GM18505 (cell line): ENCODE results near the gene S100A12.

ENCODE experiments used
- ATAC-seq: cut with Tn5 transposase; IDR thresholded peaks from one replicate; pipeline ENCODE4 v1.9.1; 2021; ENCODE audit not compliant: unreplicated experiment
- POLR2A ChIP-seq: IDR thresholded peaks from 4 replicates; pipeline ENCODE4 v1.6.1; 2011; ENCODE audit warnings: borderline replicate concordance; ENCODE audit not compliant: insufficient read depth, insufficient read length; ENCODE audit errors: extremely low read depth

The S100A12 gene

DNA sequence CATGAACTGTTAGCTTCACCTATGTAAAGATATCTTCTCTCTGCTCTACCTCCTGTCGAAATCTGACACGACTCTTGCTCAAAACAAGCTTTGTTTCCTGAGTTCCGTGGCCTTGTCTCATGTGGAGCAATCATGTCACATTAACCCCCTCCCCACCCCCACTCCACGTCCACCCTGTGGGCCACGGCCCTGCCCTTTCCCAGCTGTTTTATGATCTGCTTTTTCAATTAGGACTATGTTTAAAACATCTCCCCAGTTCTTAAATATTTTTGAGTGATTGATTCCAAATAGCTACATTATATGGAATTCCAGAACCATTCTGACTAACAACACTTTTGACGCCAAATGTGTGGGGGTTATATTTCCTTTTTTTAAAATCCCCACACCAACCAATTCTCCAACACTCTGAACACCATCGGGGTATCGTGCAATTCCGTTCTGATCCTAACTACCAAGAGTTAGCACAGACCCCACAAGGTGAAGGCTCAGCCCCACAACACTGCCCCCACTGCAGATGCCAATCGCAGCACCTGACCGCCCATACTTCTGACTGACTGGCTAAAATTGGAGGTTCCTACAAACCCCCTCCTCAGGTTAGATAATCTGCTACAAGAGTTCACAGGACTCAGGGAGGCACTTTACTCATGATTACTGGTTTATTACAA is 28.1 kb upstream of the S100A12 start:
- TF ChIP-seq POLR2A: no peak
- no peak for ATAC-seq

DNA sequence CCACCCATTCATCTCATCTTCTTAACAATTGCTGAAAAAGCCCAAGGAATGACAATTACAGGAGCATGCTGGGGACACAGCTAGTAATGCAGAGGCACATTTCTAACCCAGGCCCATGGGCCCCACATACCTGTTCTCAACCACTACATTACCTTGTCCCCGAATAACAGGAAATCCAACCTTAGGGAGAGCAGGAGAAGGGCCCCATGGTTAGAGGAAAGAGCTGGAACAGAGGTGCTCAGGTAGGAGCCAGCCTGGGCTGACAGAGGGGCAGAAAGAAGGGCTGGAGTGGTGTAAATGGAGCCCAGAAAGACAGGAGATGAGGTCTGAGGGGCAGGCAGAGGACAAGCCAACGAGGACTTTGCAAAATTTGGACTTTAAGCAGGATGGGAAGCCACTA is 26.8 kb upstream of the S100A12 start:
- no peak for ATAC-seq

DNA sequence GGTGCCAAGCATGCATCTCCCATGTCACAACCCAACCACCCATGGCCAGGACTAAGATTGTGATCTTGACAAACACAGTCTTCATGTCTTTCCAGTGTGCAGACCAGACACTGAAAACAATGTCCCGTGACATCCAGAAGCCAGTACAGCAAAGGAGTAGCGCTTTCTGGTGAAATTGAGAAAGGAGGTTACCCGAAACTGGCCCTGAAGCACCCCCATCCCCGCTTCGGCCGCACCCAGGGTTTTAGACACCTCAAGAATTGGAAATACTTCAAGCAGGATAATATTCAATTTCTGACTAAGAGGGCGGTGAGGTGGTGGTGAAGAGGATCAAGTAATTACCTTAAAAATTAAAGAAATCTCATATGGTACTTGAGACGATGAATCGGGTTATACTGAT is 26.0 kb upstream of the S100A12 start:
- no peak for TF ChIP-seq POLR2A
- no peak for ATAC-seq

More for the DNA sequence above, 26.8 kb upstream of the S100A12 start:
- TF ChIP-seq POLR2A: no peak

DNA sequence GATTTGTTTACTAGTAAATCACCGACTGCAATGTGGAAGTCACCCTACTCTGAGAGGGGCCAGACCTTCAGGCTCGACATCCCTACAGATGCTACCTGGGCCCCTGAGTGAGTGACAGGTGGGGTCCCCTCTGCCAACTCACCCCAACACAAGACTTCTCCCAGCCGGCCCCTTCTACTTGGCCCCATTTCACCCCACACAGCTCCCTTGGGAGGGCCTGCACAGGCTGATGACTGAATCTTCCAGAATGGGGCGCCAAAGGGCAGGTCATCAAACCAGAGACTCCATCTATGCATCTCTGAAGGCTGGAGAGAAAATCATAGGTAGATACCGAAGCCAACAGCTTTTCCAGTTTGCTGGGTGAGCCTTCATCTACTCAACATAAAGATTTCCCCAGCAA is 24.8 kb upstream of the S100A12 start:
- no peak for TF ChIP-seq POLR2A
- no peak for ATAC-seq

DNA sequence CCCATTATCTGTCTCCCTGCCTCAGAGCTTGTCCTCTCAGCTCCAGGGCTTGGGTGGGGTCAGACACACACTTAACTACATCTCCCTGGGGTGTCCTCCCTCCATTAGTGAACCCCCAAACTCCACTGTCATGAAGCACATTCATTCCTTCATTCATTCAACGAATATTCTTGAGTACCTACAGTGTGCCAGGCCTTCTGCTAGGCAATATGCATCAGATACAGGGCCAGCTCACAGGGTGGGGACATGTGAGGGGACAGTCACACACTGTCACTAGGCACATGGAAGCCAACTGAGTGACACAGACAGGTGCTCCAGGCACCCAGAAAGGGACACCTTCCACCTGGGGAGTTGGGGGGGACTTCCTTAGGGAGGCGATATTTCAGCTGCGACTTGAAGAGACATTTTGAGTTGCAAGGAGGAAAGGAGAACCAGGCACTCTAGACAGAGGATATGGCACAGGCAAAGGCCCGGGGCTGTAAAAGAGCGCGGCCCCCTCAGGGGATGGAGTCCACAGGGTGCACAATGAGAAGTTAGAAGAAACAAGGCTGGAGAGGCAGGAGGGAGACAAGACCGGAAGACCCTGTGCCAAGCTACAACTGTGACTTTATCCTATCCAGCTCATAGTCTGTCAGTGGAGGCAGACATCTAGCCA is 24.1 kb upstream of the S100A12 start:
- no peak for ATAC-seq
- no peak for TF ChIP-seq POLR2A

DNA sequence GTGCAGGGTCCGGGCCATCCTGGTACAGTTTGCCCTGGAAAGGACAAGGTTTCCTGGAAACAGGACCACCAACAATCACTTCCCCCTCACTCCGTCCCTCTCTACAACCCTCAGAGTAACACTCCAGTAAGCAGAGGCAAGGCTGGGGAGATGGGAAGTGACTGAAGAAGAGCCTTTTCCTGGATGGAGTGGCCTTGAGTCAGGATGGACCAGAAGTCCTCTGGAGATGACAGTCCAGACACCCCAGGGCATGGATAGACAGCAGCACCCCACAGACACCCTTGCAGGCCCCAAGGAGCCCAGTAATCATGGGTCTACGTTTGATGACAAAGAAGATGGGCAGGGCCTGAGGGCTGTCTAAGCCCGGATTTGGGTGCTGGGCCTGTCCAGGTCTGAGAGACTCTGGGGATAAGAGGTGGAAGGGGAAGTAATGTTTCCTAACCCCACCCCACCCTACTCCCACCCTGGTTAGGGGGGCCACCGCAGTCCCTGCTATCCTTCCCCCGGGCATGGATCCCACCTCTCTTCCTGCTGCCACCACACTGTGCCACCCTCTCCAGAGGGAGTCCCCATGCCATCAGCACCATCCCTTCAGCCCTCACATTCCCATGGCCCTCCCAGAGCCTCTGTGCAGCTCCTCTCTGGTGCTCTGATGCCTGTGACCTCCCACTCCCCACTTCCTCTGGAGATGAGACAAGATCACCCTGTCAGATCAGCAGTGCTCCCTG is 22.7 kb upstream of the S100A12 start:
- no peak for ATAC-seq
- no peak for TF ChIP-seq POLR2A

DNA sequence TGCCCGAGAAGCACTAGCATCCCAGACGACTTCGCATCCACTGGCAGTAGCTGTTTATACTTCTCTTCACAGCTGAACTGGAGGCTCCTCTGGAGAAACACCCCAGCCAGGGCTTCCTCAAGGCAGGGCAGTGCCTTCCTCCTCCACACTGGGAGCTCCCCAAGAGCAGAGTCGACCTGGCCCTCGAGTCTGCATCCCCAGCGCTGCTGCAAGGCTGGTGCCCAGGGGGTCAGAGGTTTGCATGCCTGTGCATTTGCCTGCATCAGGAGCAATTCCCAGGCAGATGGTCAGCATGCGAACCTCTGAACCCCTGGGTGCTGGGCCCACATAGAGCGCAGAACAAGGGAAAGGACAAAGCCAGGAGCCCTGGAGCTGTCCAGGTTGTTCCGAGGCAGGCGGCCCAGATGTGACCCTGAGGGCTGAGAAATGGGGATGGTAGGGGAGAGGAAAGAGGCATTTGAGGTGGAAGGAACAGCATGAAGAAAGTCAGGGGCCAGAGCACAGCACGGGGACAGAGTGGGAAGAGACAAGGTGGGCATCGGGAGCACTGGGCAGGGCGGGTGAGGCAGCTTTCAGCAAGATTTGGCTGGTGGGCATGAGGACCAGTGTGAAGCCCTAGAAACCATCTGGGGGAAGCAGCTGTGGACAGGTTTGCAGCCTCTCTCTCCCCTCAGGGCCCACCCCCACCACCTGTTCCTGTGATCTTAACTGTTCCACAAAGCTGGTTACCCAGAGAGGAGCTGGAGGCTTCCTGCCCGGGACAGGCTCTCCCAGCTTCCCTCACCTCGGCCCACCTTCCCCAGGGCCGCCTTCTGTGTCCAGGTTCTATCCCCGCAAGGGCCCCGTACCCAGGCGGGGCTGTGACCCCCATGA is 21.9 kb upstream of the S100A12 start:
- no peak for ATAC-seq
- no peak for TF ChIP-seq POLR2A

DNA sequence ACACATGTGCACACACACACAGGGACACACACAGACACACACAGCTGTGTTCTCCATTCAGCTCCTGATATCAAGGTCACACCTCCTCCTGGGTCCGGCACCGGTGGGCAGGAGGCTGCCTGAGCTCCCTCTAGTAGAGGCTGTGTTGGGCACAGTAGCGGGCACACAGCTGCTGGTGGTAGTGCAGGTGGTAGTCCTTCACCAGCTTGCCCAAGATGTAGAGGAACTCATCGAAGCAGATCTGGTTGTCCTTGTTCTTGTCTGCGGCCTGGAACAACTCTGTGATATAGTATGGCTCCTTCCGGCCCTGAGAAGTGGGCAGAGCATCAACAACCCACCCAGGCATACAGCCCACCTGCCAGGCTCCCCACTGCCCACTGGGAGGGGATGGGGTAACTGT is 21.0 kb upstream of the S100A12 start:
- no peak for ATAC-seq
- no peak for TF ChIP-seq POLR2A

DNA sequence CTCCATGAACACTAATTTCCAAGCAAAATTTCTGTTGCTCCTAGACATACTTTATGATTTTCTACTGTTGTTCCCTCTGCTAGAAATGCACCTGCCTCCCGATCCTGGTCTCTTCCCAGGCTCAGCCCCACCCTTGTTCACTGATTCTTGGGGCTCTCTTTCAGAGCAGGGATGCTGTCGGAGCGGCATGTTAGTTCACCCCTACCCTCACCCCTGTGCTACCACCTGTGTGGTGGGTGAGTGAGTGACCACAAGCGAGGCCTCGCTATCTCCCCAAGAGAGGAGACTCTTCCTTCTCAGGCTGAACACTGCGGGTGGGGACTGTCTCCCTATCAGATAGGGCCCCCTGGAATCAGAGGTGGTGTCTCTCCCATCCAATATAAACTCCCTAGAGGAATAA is 20.4 kb upstream of the S100A12 start:
- TF ChIP-seq POLR2A: no peak
- no peak for ATAC-seq

DNA sequence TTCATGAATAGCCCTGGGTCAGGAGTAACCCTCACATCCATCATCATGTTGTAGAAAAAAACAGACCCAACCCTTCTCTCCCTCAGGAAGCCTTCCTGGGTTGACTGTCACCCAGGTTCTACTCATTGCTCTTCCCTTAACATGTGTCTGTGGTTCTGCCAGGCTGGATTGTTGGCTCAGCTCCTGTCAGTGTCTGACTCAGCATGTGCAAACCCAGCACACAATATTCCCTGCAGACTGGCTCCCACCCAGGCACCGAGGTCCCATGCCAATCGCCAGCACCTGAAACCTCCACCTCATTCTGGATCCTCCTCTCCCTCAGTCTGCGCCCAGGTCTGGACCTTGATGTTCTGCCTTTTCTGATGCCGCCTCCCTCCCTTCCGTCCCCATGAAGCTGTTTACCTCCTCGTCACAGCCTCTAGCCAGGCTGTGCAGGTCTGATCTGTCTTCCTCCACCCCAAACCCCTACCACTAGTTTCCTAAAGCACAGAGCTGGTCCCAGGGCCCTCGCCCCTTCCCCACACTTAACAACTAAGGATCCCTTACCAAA is 19.8 kb upstream of the S100A12 start:
- no peak for TF ChIP-seq POLR2A
- ATAC-seq: no peak

DNA sequence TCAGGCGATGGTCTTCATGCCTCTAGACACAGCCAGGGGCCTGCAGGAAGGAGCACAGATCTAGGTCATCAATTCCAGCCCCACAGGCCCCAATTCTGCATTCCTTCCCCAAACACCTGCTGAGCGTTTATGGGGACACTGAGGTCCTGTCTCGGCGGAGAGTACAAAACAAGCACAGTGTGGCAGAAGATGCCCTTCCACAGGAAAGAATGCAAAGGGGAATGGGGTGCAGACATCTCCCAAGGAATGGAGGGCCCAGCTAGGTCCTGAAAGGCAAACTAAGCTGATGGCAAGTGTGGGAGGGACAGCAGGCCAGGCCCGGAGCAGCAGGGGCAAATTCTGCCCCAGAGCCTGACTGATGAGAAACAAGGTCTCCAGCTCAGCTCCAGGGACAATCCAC is 19.0 kb upstream of the S100A12 start:
- no peak for TF ChIP-seq POLR2A
- no peak for ATAC-seq

DNA sequence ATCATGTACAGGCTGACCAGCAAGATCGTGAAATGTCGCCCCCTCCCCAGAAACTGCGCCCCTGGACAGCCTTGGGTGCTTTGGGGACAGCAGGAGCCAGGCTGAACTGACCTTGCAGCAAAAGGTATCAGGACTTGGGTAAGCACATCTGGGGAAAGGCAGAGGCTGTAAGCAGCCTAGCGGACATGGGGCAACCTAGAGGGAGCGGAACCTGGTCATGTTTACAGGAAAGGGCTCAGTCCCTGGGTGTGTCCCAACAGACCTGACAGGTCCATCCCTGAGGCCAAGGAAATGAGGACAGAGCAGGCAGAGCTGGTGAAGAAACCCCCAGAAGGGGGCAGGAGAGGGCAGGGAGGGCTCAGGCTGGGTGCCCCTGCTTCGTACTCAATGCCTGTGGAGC is 18.5 kb upstream of the S100A12 start:
- ATAC-seq: no peak
- TF ChIP-seq POLR2A: no peak

DNA sequence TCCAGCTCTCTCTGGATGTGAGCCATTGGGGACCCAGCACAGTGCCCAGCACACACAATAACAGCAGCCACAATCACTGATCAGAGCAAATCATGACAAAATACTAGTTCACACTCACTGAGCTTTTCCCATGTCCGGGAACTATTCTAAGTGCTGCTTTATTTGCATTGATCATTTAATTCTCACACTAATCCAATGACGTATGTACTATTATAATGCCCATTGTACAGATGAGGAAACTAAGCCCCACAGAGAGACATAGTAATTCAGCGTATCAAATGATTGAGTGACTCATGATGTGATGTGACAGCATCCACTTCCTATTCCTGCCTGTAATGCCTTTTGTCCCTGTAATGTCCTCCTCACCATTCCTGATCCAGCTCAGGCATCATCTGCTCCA is 17.4 kb upstream of the S100A12 start:
- no peak for TF ChIP-seq POLR2A
- ATAC-seq: no peak

DNA sequence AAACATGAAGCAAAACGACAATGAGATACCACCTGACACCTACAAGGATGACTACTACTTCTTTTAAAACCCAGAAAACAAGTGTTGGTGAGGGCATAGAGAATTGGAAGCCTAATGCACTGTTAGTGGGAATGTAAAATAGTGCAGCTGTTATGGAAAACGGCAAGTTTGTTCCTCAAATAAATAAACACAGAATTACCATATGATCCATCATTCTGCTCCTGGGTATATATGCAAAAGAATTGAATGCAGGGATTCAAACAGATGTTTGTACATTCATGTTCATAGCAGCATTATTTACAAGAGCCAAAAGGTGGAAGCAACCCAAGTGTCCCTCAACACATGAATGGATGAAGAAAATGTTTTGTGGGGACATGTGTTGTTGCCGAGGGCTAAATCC is 16.8 kb upstream of the S100A12 start:
- no peak for ATAC-seq
- no peak for TF ChIP-seq POLR2A
